Endothelial cell of umbilical vein (primary cell): ENCODE results near the gene C2orf76.

ENCODE experiments used
- POLR2AphosphoS5 ChIP-seq: IDR thresholded peaks from 2 replicates; pipeline ENCODE4 v1.6.1; 2012; ENCODE audit warnings: low read depth, mild to moderate bottlenecking, control low read depth, low read length, moderate library complexity; ENCODE audit not compliant: insufficient read depth
- TF ChIP-seq, protein P1 (sequence below), 2 donors: IDR thresholded peaks; 1 replicate in 1 of 2; 2 replicates in 1 of 2; pipeline ENCODE4 v1.5.1; 2011; ENCODE audit warnings: low read length in 2 of 2, mild to moderate bottlenecking in 2 of 2, moderate library complexity in 2 of 2, control low read depth in 1 of 2, inconsistent platforms in 1 of 2, low read depth in 1 of 2; ENCODE audit not compliant: insufficient read depth in 1 of 2; ENCODE audit errors: extremely low read depth in 1 of 2

- TF ChIP-seq, protein P1, sequence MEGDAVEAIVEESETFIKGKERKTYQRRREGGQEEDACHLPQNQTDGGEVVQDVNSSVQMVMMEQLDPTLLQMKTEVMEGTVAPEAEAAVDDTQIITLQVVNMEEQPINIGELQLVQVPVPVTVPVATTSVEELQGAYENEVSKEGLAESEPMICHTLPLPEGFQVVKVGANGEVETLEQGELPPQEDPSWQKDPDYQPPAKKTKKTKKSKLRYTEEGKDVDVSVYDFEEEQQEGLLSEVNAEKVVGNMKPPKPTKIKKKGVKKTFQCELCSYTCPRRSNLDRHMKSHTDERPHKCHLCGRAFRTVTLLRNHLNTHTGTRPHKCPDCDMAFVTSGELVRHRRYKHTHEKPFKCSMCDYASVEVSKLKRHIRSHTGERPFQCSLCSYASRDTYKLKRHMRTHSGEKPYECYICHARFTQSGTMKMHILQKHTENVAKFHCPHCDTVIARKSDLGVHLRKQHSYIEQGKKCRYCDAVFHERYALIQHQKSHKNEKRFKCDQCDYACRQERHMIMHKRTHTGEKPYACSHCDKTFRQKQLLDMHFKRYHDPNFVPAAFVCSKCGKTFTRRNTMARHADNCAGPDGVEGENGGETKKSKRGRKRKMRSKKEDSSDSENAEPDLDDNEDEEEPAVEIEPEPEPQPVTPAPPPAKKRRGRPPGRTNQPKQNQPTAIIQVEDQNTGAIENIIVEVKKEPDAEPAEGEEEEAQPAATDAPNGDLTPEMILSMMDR (IDR thresholded peaks at IDR 0.05; ENCODE audit: extremely low read depth in 1 of 2, insufficient read depth in 1 of 2, low read depth in 1 of 2, low read length in 2 of 2): no peak
- TF ChIP-seq POLR2AphosphoS5: no peak
These were observed 27.1 kb downstream of the C2orf76 start for GRCh38 chr2:119339562-119339923.
